Type B pancreatic cell (in vitro differentiated cells): Measurements from ENCODE around the gene FRMD7. TPM values are rescaled to one million over a fixed set of nuclear protein-coding genes. Genes with fewer than 3 reads are reported as not detected.

Experiments used
- DNase-seq: peaks from one replicate; pipeline ENCODE4 v3.0.0; 2021; ENCODE audit warnings: mixed read lengths; ENCODE audit not compliant: unreplicated experiment; ENCODE audit errors: extremely low spot score
- H3K27ac Mint-ChIP-seq: 2 replicates; pipeline ENCODE4 v1.8.0; 2021; ENCODE audit warnings: mild to moderate bottlenecking, mixed read lengths
- H3K27me3 Mint-ChIP-seq: 2 replicates; pipeline ENCODE4 v1.8.0; 2021; ENCODE audit warnings: mixed read lengths
- H3K36me3 Mint-ChIP-seq: 2 replicates; pipeline ENCODE4 v1.8.0; 2021; ENCODE audit warnings: mixed read lengths
- H3K4me1 Mint-ChIP-seq: one replicate; pipeline ENCODE4 v1.8.0; 2021; ENCODE audit warnings: mixed read lengths; ENCODE audit not compliant: unreplicated experiment
- H3K4me3 Mint-ChIP-seq: 2 replicates; pipeline ENCODE4 v1.8.0; 2021; ENCODE audit warnings: mild to moderate bottlenecking, mixed read lengths
- H3K9me3 Mint-ChIP-seq: 2 replicates; pipeline ENCODE4 v1.8.0; 2021; ENCODE audit warnings: mixed read lengths
- CTCF ChIP-seq: fragments of 200-600 bp; sonication (generic); conservative IDR thresholded peaks from 2 replicates; pipeline ENCODE4 v1.5.0; 2021; ENCODE audit warnings: antibody characterized with exemption, mild to moderate bottlenecking
- total RNA-seq: library from RNA; stranded (reverse); gene quantifications from 2 replicates; pipeline ENCODE4 v1.2.1, GENCODE V29; 2021; ENCODE audit warnings: low replicate concordance

Gene FRMD7
- total RNA-seq, 1 donor from 2014 or later: 0.14 TPM

DNA sequence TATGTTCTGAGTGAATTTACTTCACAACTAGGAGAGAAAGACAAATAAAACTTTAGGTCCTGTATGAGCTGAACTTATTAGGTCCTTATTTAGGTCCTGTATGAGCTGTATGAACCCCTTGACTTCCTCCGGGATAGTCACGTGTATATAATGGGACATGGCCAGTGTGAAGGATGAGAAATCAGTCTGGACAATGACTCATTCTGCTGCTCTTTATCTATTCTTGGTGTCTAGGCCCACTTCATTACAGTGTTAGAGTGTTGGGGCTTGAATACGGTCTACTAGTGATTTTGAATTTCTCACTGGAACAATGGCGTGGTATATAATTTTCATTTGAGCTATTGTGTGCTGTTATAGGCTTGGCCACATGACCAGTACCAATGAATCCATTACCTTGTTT is 82.9 kb downstream of the FRMD7 start:
- no peaks in the 10 kb centered on the region for H3K27me3 Mint-ChIP-seq
- TF ChIP-seq CTCF: no peak
- no peaks in the 10 kb centered on the region for H3K9me3 Mint-ChIP-seq
- H3K36me3 Mint-ChIP-seq: peaks cover 6% of the 10 kb centered on the region
- H3K27ac Mint-ChIP-seq: no peak overlapping the region
- DNase-seq: no peak
- H3K4me1 Mint-ChIP-seq: peaks cover 28% of the 10 kb centered on the region
- H3K4me3 Mint-ChIP-seq: no peak overlapping the region

DNA sequence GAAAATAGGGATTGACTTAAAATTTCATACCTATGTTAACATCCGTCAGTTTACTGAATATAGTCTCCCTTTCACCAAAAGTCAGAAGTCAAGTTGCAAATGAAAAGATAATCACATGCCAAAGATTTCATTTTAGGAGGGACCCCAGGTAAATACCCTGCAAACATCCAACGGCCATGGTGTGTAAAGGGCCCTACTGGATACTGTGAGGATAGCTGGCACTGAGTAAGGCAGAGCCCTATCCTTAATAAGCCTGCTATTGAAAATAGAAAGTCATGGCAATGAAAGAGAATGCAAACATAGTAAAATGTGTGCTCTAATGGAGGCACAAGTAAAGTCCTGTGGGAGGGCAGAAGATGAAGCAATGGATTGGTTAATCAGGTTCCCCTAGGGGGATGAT is 83.8 kb downstream of the FRMD7 start:
- H3K27ac Mint-ChIP-seq: no peak overlapping the region
- H3K27me3 Mint-ChIP-seq: no peaks in the 10 kb centered on the region
- no peaks in the 10 kb centered on the region for H3K36me3 Mint-ChIP-seq
- no peaks in the 10 kb centered on the region for H3K9me3 Mint-ChIP-seq
- no peak for TF ChIP-seq CTCF
- no peak for DNase-seq
- H3K4me3 Mint-ChIP-seq: no peak overlapping the region
- peaks cover 28% of the 10 kb centered on the region for H3K4me1 Mint-ChIP-seq

- Mint-ChIP-seq H3K9me3 (no peaks in the 10 kb centered on the region), H3K27ac (no peak overlapping the region), H3K36me3 (no peaks in the 10 kb centered on the region), H3K4me3 (no peak overlapping the region), H3K27me3 (no peaks in the 10 kb centered on the region), H3K4me1 (peaks cover 30% of the 10 kb centered on the region)
- no peak for TF ChIP-seq CTCF
- no peak for DNase-seq
Observed at GRCh38 chrX:132041015-132041414, 86.8 kb downstream of the FRMD7 start.

DNA sequence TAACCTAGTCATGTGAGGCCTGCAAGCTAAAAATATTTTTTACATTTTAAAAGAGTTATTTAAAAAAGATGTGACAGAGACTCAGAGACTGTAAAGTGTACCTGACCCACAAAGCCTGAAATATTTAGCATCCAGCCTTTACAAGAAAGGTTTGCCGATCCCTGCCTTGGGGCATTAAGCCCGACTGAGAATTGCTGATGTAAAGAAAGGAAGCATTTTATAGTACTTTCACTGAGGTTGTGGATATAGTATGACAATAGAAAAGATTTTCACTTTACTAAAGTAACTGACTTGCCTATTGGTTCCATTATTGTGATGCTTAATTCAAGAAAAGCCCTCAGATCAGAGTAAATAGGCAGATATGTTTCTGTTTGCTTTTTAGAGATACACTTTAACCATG is 87.8 kb downstream of the FRMD7 start:
- Mint-ChIP-seq H3K27me3 (no peaks in the 10 kb centered on the region), H3K27ac (peak overlapping the region; percentile 75), H3K4me1 (peaks cover 21% of the 10 kb centered on the region), H3K4me3 (no peak overlapping the region), H3K9me3 (no peaks in the 10 kb centered on the region), H3K36me3 (no peaks in the 10 kb centered on the region)
- no peak for DNase-seq
- no peak for TF ChIP-seq CTCF

DNA sequence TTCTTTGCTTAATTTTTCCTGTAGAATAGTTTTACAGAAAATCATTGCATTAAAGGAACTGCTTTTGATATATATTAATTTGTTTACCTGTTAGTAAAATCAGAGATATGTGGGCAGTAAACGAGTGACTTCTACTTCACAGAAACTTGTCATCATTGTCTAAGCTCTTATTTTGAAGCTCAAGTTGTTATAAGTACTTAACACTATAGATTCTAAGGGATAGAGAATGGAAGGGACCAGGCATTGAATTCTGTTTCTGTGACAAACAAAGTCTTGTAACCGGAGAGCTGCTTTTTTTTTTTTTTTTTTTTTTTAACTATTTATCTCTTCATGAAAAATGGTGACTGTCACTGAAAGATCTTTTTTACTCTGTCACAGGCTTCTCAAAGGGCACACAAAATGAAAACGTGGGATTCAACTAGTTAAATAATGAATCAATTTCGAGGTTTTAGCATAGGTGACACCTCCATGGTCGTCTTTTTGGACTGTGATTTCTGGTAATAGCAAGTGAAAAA is 90.3 kb downstream of the FRMD7 start:
- Mint-ChIP-seq H3K9me3 (no peaks in the 10 kb centered on the region), H3K27me3 (no peaks in the 10 kb centered on the region), H3K4me1 (peaks cover 22% of the 10 kb centered on the region), H3K4me3 (peak overlapping the region; percentile 10), H3K27ac (no peak overlapping the region), H3K36me3 (peaks cover 3% of the 10 kb centered on the region)
- DNase-seq: no peak
- TF ChIP-seq CTCF: no peak

GRCh38 chrX:132034648-132035047 is 93.2 kb downstream of the FRMD7 start:
- Mint-ChIP-seq H3K36me3 (peaks cover 8% of the 10 kb centered on the region), H3K9me3 (no peaks in the 10 kb centered on the region), H3K27ac (no peak overlapping the region), H3K27me3 (no peaks in the 10 kb centered on the region), H3K4me1 (peaks cover 32% of the 10 kb centered on the region), H3K4me3 (no peak overlapping the region)
- no peak for DNase-seq
- TF ChIP-seq CTCF: no peak
